NCI-H524 treated with DMSO at 0.1 percent for 48 hours (cell line): Measurements from ENCODE around the gene ARHGAP33.

Source experiments
- DNase-seq: peaks from one replicate; lab custom pipeline; 2025; lab: John Stamatoyannopoulos, UW

Gene ARHGAP33

GRCh38 chr19:35777086-35777841 lies 1.9 kb downstream of the ARHGAP33 start:
- DNase-seq, result no peak

GRCh38 chr19:35777961-35778360 lies 2.6 kb downstream of the ARHGAP33 start:
- no peak for DNase-seq

- no peak for DNase-seq
These were observed 3.7 kb downstream of the ARHGAP33 start for GRCh38 chr19:35779033-35779432.

- no peak for DNase-seq
These were observed 4.7 kb downstream of the ARHGAP33 start for GRCh38 chr19:35780058-35780457.

- no peak for DNase-seq
These were observed 5.4 kb downstream of the ARHGAP33 start for GRCh38 chr19:35780717-35781116.

- no peak for DNase-seq
These were observed 6.3 kb downstream of the ARHGAP33 start for GRCh38 chr19:35781650-35782049.

DNA sequence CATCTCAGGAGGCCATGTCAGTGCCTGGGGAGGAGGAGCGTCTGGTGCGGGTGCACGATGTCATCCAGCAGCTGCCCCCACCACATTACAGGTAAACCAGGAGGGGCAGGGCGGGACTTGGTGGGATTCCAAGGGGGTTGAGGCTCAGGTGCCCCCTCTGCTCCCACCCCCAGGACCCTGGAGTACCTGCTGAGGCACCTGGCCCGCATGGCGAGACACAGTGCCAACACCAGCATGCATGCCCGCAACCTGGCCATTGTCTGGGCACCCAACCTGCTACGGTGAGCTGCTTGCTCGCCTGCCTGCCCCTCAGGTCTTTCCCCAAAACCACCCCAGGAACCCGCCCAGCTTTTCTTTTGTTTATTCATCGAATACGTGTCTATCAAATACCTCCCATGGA lies 7.2 kb downstream of the ARHGAP33 start:
- DNase-seq, result no peak

GRCh38 chr19:35783469-35784434 lies 8.4 kb downstream of the ARHGAP33 start:
- no peak for DNase-seq

DNA sequence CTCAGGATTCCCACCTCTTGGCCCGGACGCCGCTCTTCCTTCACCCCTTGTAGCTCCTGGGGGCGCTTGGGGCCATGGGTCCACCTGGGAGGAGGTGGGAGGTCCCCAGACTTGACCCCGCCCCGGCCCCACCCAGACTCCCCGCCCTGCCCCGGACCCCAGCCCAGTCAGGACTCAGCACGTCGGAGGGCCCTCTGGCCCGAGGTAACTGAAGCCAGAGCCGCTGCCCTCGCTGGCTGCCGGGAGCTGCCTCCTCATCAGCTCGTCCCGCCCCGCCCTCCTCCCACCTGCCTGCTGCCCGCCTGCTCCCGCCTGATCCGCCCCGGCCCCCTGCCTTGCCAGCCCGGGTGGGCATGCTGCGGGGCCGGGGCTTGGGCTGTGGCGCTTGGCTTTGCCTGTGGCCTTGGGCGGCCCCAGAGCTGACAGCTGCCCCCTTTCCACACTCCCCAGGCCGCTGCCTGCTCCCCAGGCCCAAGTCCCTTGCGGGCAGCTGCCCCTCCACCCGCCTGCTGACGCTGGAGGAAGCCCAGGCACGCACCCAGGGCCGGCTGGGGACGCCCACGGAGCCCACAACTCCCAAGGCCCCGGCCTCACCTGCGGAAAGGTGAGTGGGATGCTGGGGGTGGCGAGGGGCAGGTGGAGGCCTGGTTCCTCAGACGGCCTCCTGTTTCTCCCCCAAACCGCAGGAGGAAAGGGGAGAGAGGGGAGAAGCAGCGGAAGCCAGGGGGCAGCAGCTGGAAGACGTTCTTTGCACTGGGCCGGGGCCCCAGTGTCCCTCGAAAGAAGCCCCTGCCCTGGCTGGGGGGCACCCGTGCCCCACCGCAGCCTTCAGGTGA lies 9.4 kb downstream of the ARHGAP33 start:
- no peak for DNase-seq

- DNase-seq, result no peak
These were observed 9.9 kb downstream of the ARHGAP33 start for GRCh38 chr19:35785339-35785627.

- DNase-seq, result no peak
These were observed 11.2 kb downstream of the ARHGAP33 start for GRCh38 chr19:35786299-35787160.

- DNase-seq, result no peak
These were observed 11.9 kb downstream of the ARHGAP33 start for GRCh38 chr19:35787227-35787799.

DNA sequence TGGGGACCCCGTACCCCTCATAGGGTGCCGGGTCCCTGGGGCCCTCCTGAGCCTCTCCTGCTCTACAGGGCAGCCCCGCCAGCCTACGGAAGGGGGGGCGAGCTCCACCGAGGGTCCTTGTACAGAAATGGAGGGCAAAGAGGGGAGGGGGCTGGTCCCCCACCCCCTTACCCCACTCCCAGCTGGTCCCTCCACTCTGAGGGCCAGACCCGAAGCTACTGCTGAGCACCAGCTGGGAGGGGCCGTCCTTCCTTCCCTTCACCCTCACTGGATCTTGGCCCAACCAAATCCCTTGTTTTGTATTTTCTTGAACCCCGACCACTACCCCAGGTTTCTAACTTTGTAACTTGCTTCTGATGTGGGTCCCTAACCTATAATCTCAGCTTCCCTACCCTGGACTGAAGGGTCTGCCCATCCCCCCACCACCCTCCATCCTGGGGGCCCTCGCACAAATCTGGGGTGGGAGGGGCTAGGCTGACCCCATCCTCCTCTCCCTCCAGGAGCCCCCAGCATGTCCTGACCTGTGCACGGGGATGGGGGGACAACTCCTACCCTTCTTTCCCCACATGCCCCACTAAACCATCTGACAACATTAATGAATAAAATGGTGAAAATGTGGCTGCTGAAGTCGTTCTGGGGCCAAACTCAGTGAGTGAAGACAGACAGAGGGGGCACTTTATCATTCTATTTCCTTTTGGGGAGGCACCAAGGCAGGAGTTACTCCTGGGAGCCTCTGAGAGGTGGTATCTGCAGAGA lies 13.0 kb downstream of the ARHGAP33 start:
- DNase-seq, result no peak

- DNase-seq, result no peak
These were observed 14.0 kb downstream of the ARHGAP33 start for GRCh38 chr19:35789195-35789977.

DNA sequence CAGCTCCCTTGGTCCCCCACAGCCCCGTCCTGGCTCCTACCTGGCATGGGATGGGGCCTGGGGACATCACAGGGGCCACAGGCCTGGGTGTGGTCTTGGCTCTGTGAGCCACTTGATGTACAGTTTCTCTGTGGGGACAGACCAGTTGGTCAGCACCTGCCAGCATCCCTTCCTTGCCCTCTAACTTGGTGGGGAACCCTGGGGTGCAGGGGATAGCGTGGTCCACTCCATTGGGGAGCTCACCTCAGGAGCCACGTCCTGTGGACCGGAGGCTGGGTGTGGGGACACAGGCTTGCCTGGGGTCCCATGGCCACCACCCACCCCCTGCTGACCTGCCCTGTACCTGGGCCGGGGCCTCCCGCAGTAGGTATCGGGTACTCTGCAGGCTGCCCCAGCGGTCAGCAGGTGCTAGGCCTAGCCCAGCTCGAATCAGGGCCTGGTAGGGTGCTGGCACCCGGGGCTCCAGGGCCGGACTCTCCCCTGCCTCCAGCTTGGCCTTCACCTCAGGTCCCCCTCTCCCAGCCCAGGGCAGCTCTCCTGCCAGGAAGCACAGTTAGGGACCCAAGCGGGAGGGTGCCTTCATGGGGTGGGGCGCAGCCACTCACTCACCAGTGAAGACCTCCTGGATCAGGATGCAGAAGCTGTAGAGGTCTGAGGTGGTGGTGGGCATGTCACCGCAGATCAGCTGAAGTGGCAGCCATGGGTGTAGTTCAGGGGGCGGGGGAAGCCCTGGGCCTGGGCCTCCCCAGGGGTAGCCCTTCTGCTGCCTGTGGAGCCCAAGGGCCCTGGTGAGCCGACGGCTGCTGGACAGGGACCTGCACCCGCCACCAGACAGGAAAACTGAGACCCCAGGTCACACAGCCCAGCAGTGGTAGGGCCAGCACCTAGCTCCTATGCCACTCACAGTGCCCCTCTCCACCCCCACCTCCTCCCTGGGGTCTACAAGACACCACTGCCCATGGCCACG lies 14.9 kb downstream of the ARHGAP33 start:
- DNase-seq, result no peak

GRCh38 chr19:35790981-35791813 lies 15.8 kb downstream of the ARHGAP33 start:
- no peak for DNase-seq

- no peak for DNase-seq
These were observed 16.5 kb downstream of the ARHGAP33 start for GRCh38 chr19:35791814-35792279.
